Globus pallidus (tissue), 1 donor: ENCODE data around the gene TMEM132D.

Source experiments
- DNase-seq: peaks from one replicate; pipeline ENCODE4 v3.0.0-alpha.2; 2015; ENCODE audit warnings: low spot score

Gene TMEM132D

GRCh38 chr12:129825316-129825715, 78.5 kb downstream of the TMEM132D start:
- DNase-seq, result no peak

DNA sequence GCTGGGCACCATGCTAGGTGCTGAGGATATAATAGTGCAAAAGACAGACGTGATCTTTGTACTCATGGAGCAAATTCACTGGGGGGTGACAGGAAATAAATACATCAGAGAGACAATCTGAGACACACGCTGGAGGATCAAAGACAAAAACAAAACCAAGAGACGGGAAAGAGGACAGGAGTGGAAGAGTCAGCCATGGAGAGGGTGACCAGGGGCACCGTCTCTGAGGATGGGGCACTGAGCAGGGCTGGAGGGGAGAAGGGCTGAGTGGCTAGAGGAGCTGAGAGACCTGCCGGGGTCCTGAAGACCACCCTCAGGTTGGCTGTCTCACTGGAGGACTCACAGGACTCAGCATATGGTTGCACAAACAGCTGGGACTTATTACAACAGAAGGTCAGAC, 81.9 kb downstream of the TMEM132D start:
- DNase-seq, result no peak

GRCh38 chr12:129819391-129819790, 84.4 kb downstream of the TMEM132D start:
- DNase-seq, result no peak

DNA sequence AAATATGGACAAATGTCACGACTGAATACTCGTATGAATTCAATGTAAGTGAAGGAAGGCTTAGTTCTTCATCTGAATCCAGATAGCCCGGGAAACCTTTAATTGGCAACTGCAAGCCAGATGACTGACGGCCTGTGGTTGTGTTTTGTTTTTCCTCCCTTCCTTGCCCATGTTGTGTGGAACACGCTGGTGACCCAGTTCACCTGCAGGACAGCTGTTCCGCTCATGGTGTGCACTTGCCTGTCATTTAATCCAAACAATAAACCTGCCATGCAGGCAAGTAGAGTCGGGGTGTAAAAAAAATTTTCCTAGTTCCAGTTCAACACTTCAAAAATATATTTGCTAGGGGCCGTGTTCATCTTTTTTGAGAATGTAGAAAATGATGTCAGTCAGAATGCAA, 88.0 kb downstream of the TMEM132D start:
- no peak for DNase-seq

- no peak for DNase-seq
Observed at GRCh38 chr12:129811963-129812362, 91.9 kb downstream of the TMEM132D start.

- DNase-seq, result no peak
Observed at GRCh38 chr12:129807136-129807535, 96.7 kb downstream of the TMEM132D start.

DNA sequence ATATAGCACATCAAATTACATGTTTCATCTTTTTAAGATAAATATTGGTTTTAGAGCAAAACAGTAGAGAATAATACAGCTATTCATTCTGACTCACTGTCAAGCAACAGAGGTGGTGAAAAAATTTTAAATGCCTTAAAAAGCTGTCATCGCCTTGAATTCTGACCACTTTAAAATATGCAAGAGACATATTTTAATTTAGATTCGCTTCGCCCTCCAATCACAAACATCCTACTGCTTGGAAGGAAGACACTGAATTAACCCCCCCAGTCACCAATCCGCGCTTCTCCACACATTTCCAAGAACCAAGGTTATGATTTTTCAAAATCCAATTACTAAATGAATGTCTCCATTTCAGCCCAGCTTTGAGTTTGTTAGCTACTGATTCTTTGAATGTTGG, 112.4 kb downstream of the TMEM132D start:
- no peak for DNase-seq

GRCh38 chr12:129790930-129791329, 112.9 kb downstream of the TMEM132D start:
- DNase-seq, result no peak

DNA sequence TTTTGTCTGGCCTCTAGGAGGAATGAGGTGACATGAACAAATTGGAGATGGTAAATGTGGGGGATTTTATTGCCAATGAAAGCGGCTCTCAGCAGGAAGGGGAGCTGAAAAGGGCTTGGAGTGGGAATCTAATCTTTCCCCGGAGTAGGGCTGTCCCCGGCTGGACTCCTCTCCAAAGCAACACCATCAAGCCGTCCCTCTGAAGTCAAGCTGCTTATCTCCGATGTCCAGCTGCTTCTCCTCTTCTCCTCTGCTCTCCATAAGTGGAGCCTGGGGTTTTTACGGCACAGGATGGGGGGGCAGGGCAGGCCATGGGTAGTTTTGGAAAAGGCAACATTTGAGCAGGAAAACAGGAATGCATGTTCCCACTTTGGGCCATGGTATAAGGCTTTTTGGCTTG, 113.5 kb downstream of the TMEM132D start:
- no peak for DNase-seq

DNA sequence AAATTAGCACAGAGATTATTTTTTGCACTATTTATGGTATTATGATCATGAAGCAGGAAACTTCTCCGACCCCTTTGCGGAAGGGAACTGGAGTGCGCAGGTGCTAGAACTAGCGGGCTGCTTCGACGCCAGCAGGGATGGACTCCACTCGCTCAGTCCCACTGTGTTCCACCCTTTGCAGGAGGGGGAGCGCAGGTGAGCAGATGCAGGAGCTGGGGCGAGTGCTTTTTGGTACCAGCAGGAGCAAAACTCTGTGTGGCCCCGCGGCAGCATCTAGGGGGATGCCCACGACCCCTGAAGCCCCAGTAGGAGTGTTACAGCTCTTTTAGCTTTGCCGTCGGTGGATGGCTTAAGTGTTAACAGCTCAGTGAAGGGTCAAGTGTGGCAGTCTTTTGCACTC, 113.9 kb downstream of the TMEM132D start:
- DNase-seq, result no peak

DNA sequence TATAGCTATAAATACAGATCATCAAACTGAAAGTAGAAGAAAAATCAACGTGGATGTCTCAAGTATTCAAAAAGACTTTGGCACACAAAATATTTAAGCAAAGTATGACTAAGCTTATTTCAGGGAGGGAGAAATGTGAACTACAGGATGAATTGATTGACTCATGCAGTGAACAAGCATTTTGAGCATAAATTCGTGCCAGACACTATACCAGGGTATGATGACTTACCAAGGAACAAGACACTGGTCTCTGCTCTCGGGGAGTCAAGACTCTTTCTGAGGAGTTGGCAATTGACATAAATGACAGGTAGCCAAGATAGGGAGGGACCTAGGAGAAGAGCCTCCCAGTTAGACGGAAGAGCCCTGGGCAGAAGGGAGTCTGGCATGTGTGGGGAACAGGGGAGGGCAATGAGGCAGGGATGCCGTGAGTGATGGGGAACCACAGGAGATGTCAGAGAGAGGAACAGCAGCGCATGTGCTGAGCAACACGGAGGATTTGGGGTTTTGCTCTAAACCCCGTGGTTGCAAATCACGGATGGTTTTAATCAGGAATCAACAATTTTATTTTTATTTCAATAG, 115.2 kb downstream of the TMEM132D start:
- no peak for DNase-seq

- DNase-seq, result no peak
Observed at GRCh38 chr12:129779989-129780388, 123.8 kb downstream of the TMEM132D start.

GRCh38 chr12:129779033-129779432, 124.8 kb downstream of the TMEM132D start:
- no peak for DNase-seq

- DNase-seq, result no peak
Observed at GRCh38 chr12:129776977-129777667, 126.7 kb downstream of the TMEM132D start.

- no peak for DNase-seq
Observed at GRCh38 chr12:129772501-129773493, 131.0 kb downstream of the TMEM132D start.

DNA sequence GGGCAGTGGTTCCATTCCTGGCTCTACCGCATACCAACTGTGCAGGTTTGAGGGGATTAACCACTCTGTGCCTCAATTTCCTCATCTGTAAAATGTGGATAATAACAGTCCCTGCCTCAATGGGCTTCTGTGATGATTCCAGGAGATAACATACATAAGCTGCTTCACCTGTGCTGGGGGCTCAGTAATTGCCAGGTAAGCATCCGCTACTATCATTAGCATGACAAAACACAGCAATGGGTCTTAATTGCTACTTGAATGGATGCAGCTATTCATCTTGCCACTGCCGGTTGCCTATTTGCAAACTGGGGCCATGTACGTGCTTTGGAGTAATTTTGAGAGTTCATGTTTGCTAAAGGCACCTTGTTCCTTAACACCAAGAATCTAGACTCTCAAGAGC, 132.6 kb downstream of the TMEM132D start:
- DNase-seq, result no peak

- DNase-seq, result no peak
Observed at GRCh38 chr12:129765719-129766118, 138.1 kb downstream of the TMEM132D start.

- no peak for DNase-seq
Observed at GRCh38 chr12:129762436-129762835, 141.4 kb downstream of the TMEM132D start.

DNA sequence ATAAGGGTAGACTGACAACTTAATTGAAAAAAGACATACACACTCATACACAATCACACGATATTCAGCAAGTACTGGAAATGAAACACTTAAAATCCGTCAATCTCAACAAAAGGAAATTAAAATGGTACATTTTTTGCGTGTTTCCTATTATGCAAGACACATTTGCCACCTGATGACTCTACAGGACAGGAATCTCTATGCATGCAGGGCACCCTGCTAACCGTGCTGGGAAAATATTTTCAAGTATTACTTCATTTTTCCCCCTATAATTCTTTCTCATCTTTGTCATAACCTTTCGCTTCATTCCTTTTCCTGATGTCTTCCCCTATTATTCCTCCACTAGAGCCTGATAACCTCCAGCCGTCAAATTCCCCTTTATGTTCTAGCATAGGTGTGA, 150.2 kb downstream of the TMEM132D start:
- DNase-seq, result no peak

DNA sequence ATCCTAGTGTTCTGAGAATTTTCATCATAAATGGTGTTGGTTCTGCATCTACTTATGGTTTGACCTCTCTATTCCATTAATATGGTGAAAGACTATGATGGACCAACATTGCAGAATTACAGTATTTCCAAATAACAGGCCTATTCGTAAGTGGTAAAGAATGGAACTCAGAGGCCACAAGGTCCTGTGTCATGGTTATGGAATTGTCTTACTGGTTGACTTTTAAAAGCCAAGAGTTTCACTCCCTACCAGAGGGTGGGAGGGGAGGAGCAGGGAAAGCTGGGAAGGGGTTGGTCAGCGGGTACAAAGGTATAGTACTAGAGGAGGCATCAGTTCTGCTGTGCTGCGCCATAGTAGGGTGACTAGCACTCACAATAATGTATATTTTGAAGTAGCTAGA, 153.4 kb downstream of the TMEM132D start:
- no peak for DNase-seq

DNA sequence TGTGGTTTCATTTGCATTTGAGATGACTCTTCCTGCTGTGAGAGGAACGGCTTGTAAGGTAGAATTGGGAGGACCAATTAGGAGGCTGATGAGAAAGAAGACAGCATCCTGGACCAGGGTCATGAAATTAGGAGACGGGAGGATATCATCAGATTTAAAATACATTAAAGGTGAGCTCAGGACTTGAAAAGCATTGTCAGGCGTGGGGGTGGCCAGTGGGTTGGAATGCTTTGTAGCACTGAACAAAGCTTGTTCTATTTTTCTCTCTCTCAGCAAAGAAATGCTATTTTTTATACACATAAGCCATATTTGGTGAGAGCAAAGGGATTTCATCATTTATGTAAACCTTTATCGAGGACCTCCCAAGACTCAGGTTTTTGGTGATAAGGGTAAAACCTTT, 157.5 kb downstream of the TMEM132D start:
- DNase-seq, result no peak

- DNase-seq, result no peak
Observed at GRCh38 chr12:129729170-129729569, 174.7 kb downstream of the TMEM132D start.

DNA sequence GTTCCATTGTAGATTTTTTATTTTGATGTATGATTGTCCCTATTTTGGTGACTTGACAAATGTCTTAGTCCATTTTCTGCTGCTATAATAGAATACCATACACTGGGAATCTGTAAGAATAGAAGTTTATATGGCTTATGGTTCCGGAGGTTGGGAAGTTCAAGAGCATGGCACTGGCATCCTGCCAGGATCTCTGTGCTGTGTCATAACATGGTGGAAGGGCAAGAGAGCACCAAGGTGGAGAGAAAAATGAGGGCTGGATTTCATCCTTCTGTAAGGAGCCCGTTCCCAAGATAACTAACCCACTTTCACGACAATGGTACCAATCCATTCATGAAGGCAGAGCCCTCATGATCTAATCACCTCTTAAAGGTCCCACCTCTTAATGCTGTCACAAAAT, 176.7 kb downstream of the TMEM132D start:
- DNase-seq, result no peak
